Fibroblast of lung (primary cell): ENCODE results near the gene CSK. TPM values are rescaled to one million over a fixed set of nuclear protein-coding genes. Genes with fewer than 3 reads are reported as not detected.

Source experiments
- DNase-seq, 2 donors: peaks; one replicate each; pipeline versions ENCODE4 v3.0.0 to v3.0.0-alpha.2; 2010; ENCODE audit warnings: low read depth in 2 of 2
- H2AFZ ChIP-seq: 2 replicates; pipeline ENCODE4 v1.5.1; 2012; ENCODE audit warnings: low read length, control low read depth, inconsistent platforms
- H3K27ac ChIP-seq: 2 replicates; pipeline ENCODE4 v1.5.1; 2011; ENCODE audit warnings: low read length, control low read depth; ENCODE audit not compliant: insufficient read depth
- H3K27me3 ChIP-seq: 2 replicates; pipeline ENCODE4 v1.5.1; 2011; ENCODE audit warnings: mild to moderate bottlenecking, low read length; ENCODE audit not compliant: control insufficient read depth, insufficient read depth
- H3K36me3 ChIP-seq: 2 replicates; pipeline ENCODE4 v1.5.1; 2011; ENCODE audit warnings: low read length; ENCODE audit not compliant: control insufficient read depth, insufficient read depth
- H3K4me1 ChIP-seq: 2 replicates; pipeline ENCODE4 v1.5.1; 2011; ENCODE audit warnings: low read length; ENCODE audit not compliant: control insufficient read depth, insufficient read depth; ENCODE audit errors: extremely low read depth
- H3K4me2 ChIP-seq: 2 replicates; pipeline ENCODE4 v1.5.1; 2011; ENCODE audit warnings: low read length, control low read depth; ENCODE audit not compliant: insufficient read depth; ENCODE audit errors: extremely low read depth
- H3K4me3 ChIP-seq, 4 experiments: fragments of 200-600 bp in 1 of 4; sonication (generic) in 1 of 4; replicated peaks in 1 of 4; 2 replicates each; pipeline ENCODE4 v1.5.1; 2011 to 2016; ENCODE audit warnings: low read length in 4 of 4, low read depth in 3 of 4, mild to moderate bottlenecking in 3 of 4, control low read depth in 2 of 4, inconsistent platforms in 1 of 4, mixed read lengths in 1 of 4; ENCODE audit not compliant: insufficient read depth in 1 of 4; ENCODE audit errors: control extremely low read depth in 1 of 4
- H3K79me2 ChIP-seq: 2 replicates; pipeline ENCODE4 v1.5.1; 2012; ENCODE audit warnings: mild to moderate bottlenecking, low read length, inconsistent platforms; ENCODE audit not compliant: control insufficient read depth, insufficient read depth
- H3K9ac ChIP-seq: 2 replicates; pipeline ENCODE4 v1.5.1; 2011; ENCODE audit warnings: mild to moderate bottlenecking, low read length, control low read depth; ENCODE audit not compliant: insufficient read depth
- H3K9me3 ChIP-seq: 2 replicates; pipeline ENCODE4 v1.5.1; 2012; ENCODE audit warnings: low read depth, low read length; ENCODE audit not compliant: control insufficient read depth, insufficient read depth
- H4K20me1 ChIP-seq: 2 replicates; pipeline ENCODE4 v1.5.1; 2011; ENCODE audit warnings: low read length; ENCODE audit not compliant: control insufficient read depth, insufficient read depth; ENCODE audit errors: extremely low read depth
- EZH2 ChIP-seq: IDR thresholded peaks from 2 replicates; pipeline ENCODE4 v1.5.1; 2012; ENCODE audit warnings: low read length, control low read depth, mild to moderate bottlenecking; ENCODE audit errors: missing control alignments
- polyA plus RNA-seq, 2 donors: library from polyadenylated mRNA; depleted of rRNA in 1 of 2; stranded (reverse) in 1 of 2; unstranded in 1 of 2; fragments of >200 nt; gene quantifications; 2 replicates each; pipeline ENCODE4 v1.2.1, GENCODE V29; 2011 to 2012; ENCODE audit warnings: missing spikeins in 1 of 2
- total RNA-seq: library from RNA; depleted of rRNA; stranded (reverse); fragments of >200 nt; gene quantifications from 2 replicates; pipeline ENCODE4 v1.2.1, GENCODE V29; 2014
- TF ChIP-seq, protein P1 (sequence below), 2 donors: IDR thresholded peaks in 1 of 2; conservative IDR thresholded peaks in 1 of 2; 1 replicate in 1 of 2; 2 replicates in 1 of 2; pipeline ENCODE4 v1.5.1; 2011 to 2012; ENCODE audit warnings: low read length in 2 of 2, control low read depth in 1 of 2, inconsistent platforms in 1 of 2, low read depth in 1 of 2, mild to moderate bottlenecking in 1 of 2

CSK gene
- total and polyA plus RNA-seq, 2 donors (not counting 1 experiment from before 2014, with no cell fraction given), result 21.5 to 22.0 TPM

DNA sequence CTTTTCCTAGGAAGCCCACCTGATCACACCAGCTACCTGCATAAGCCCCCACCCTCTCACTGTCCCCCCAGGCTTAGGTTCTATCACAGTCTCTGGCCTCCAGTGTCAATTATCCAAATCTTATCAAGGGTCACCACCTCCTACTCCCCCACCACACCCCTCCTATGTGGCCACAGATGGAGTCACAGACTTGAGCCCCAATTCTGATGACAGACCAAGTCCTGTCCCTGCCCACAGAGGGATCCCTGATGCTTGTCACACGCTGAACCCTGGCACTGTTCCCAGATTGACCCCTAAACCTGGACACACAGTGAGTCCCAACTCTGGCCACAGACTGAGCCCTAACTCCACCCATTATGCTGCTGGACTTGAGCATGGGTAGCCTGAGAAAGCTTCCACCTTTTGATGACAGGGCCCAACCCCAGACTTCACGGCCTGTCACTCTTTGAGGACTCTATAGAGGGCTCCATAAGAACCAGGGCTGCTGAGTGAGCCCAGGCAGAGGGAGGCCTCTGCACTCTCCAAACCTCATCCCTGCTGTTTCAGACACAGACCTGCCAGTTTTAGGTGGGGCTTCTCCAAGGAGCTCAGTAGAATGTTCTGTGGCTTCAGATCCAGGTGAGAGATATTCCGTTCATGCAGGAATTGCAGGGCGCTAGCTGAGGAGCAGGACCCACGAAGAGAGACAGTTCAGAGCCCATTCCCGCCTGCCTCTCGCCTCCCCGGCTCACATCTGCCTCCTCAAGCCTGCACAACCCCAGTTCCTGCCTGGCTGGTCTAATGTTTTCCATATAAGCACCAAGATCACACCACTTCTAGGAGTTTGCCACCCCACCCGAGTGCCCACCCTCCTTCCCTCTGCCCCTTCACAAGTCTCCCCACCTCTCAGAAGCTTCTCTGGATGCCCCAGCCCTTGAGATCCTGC is 59.2 kb downstream of the CSK start:
- Histone ChIP-seq H3K9ac (no peak overlapping the region), H3K4me2 (no peak overlapping the region), H3K27ac (no peak overlapping the region), H3K79me2 (no peaks in the 10 kb centered on the region), H3K4me3 (no peak overlapping the region), H3K36me3 (peaks cover 5% of the 10 kb centered on the region), H3K9me3 (no peaks in the 10 kb centered on the region), H3K4me1 (peaks cover 7% of the 10 kb centered on the region), H3K27me3 (no peaks in the 10 kb centered on the region), H2AFZ (no peak overlapping the region), H4K20me1 (no peaks in the 10 kb centered on the region)
- no peak for TF ChIP-seq EZH2
- TF ChIP-seq, protein P1, sequence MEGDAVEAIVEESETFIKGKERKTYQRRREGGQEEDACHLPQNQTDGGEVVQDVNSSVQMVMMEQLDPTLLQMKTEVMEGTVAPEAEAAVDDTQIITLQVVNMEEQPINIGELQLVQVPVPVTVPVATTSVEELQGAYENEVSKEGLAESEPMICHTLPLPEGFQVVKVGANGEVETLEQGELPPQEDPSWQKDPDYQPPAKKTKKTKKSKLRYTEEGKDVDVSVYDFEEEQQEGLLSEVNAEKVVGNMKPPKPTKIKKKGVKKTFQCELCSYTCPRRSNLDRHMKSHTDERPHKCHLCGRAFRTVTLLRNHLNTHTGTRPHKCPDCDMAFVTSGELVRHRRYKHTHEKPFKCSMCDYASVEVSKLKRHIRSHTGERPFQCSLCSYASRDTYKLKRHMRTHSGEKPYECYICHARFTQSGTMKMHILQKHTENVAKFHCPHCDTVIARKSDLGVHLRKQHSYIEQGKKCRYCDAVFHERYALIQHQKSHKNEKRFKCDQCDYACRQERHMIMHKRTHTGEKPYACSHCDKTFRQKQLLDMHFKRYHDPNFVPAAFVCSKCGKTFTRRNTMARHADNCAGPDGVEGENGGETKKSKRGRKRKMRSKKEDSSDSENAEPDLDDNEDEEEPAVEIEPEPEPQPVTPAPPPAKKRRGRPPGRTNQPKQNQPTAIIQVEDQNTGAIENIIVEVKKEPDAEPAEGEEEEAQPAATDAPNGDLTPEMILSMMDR (conservative IDR thresholded peaks at IDR 0.05 in 1 of 2, IDR thresholded peaks at IDR 0.05 in 1 of 2; ENCODE audit: low read depth in 1 of 2, low read length in 2 of 2), result no peak
- DNase-seq, result no peak

DNA sequence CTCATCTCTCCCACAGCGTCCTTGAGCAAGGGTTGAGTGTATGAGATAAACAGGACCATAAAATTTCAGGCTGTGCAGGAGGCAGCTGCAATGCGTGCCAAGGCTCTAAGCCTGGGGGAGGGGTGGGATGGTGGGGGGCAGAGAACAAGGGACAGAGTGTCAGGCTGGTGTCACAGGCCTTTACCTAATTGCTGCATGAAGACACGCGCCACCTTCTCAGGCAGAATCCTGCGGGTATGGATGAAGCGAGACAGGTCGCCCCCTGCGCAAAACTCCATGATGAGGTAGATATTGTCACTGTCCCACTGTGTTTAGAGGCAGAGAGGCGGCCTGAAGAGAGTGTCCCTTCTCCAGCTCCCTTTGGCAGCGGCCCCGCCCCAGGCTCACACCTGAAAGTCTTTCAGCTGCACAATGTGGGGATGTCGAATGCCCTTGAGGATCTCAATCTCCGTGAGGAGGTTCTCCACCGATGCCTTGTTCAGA is 60.1 kb downstream of the CSK start:
- no peak overlapping the region for H3K27ac ChIP-seq
- H3K36me3 ChIP-seq, result peaks cover 5% of the 10 kb centered on the region
- TF ChIP-seq EZH2, result no peak
- peak overlapping the region; percentile 81 to 93 (median 86) for H3K4me3 ChIP-seq
- H3K9me3 ChIP-seq, result no peaks in the 10 kb centered on the region
- no peaks in the 10 kb centered on the region for H3K27me3 ChIP-seq
- no peak for DNase-seq
- H3K4me1 ChIP-seq, result peaks cover 7% of the 10 kb centered on the region
- H3K4me2 ChIP-seq, result peak overlapping the region; percentile 99
- no peaks in the 10 kb centered on the region for H3K79me2 ChIP-seq
- H4K20me1 ChIP-seq, result no peaks in the 10 kb centered on the region
- H3K9ac ChIP-seq, result no peak overlapping the region
- H2AFZ ChIP-seq, result no peak overlapping the region

DNA sequence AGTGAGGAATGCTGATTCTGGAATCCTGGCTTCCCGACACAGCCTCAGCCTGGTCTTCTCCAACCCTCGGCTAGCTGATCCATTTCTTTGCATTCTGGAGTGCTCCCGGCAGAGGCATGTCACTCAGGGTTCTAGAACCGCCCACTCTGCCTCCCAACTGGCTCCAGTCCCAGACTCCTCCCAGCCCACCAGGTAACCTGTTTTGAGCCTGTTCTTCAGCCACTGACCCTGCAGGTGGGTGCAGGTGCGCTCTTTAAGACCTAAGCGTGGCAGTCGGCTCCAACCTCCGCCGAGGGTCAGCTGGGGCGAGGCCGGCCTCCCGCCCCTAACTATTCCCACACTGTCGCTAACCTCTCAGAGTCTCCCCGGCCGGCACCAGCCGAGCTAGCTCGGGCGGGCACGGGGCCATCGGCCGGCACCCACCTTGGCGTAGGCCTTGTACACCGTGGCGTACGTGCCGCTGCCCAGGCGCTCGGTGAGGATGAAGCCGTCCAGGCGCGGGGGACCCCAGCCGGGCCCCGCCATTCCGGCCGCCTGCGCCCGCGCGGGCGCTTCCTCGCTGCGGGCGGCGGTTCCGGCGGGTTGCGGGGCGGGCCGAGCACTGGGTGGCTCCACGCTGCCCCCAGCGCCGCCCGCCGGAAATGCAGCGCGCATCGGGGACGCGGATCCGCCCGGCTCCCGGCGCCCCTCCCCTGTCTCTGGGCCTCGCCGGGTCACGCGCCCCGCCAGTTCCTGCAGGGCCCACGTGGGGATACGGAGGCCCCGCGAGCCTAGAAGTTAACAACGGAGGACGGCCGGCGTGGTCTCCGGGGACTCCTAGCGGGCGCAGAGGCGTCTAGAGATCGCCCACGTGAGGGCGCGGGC is 60.9 kb downstream of the CSK start, which contains the start of gene ULK3:
Gene ULK3 (minus strand): TSS at position 576 of the 864 bp plus-strand sequence. CDS start 51 bp downstream, at position 525.
- no peaks in the 10 kb centered on the region for H3K79me2 ChIP-seq
- H3K4me1 ChIP-seq, result peaks cover 7% of the 10 kb centered on the region
- DNase-seq, result peak; percentile 79 to 84
- H3K27me3 ChIP-seq, result no peaks in the 10 kb centered on the region
- H3K4me3 ChIP-seq, result peak within 1 kb of the TSS; percentile 81 to 93 (median 86)
- TF ChIP-seq, protein P1 (conservative IDR thresholded peaks at IDR 0.05 in 1 of 2, IDR thresholded peaks at IDR 0.05 in 1 of 2; ENCODE audit: low read depth in 1 of 2, low read length in 2 of 2), result peak in 1 of 2 donors; percentile 38
- no peak for TF ChIP-seq EZH2
- peak within 1 kb of the TSS; percentile 81 for H3K27ac ChIP-seq
- peak within 1 kb of the TSS; percentile 87 for H2AFZ ChIP-seq
- peaks cover 5% of the 10 kb centered on the region for H3K36me3 ChIP-seq
- H3K4me2 ChIP-seq, result peak within 1 kb of the TSS; percentile 99
- H3K9ac ChIP-seq, result peak within 1 kb of the TSS; percentile 75
- H3K9me3 ChIP-seq, result no peaks in the 10 kb centered on the region
- no peaks in the 10 kb centered on the region for H4K20me1 ChIP-seq
